GM18499 (cell line): ENCODE data around the gene ATXN7L1.

ENCODE experiments used
- ATAC-seq: cut with Tn5 transposase; IDR thresholded peaks from one replicate; pipeline ENCODE4 v1.9.1; 2021; ENCODE audit warnings: moderate number of reproducible peaks; ENCODE audit not compliant: insufficient read depth, unreplicated experiment

Gene ATXN7L1

GRCh38 chr7:105638334-105638733 lies 238.1 kb downstream of the ATXN7L1 start:
- no peak for ATAC-seq

- ATAC-seq = no peak
These were observed 238.6 kb downstream of the ATXN7L1 start for GRCh38 chr7:105637755-105638154.

- no peak for ATAC-seq
These were observed 239.4 kb downstream of the ATXN7L1 start for GRCh38 chr7:105636982-105637381.

DNA sequence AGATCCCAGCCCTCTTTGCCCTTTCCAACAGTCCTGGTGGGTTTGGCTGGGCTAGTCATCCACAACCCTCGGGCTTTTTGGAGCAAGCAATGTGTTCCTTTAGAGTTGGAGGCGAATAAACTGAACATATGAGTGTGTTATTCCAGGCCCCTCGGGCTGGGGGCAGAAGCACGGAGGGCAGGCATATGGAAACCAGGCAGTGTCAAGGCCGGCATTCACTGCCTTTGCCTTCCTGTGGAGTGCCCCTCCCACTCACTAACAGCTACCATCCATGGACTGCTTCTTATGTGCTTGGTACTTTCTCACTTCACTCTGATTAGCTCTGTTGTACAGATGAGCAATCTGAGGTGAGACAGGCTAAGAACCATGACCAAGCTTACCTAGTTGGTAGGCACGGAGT lies 241.2 kb downstream of the ATXN7L1 start:
- no peak for ATAC-seq

- no peak for ATAC-seq
These were observed 250.4 kb downstream of the ATXN7L1 start for GRCh38 chr7:105625986-105626385.

- ATAC-seq = no peak
These were observed 252.5 kb downstream of the ATXN7L1 start for GRCh38 chr7:105623906-105624305.

DNA sequence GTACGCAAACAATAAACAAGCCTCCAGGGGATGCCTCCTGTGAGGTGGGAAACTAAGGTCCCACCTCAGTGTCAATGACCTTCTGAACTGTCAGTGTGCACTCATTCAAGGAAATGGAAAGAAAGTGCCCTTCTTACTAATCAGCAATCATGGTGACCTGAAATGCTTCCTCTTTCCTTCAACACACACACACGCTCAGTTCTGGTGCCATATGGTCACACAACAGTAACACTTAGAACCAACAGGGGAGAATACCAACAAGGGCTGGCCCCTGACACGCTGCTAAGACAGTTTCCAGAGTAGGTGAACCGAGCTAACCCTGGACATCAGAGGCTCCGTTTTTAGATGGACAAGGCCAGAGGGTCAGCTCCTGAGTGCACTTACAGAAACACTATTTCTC lies 253.0 kb downstream of the ATXN7L1 start:
- no peak for ATAC-seq

GRCh38 chr7:105622106-105622731 lies 254.2 kb downstream of the ATXN7L1 start:
- no peak for ATAC-seq

- no peak for ATAC-seq
These were observed 254.8 kb downstream of the ATXN7L1 start for GRCh38 chr7:105621617-105622016.

DNA sequence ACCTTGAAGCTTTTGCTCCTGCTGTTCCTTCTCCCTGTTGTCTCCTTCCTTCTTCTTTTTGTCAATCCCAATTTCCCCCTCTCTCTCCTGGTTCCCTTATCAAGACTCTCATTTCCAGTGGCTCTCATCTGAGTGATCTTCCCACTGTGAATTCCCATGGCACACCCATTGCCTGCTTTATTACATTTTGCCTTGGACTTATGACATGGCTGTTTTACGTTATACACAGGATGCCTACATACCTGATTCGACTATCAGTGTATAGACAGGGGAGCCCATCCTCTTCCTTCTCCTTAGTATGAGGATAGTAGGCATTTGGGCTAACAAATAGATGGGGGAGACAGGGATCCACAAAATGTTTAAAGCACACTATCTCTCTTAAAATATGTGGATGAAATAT lies 255.2 kb downstream of the ATXN7L1 start:
- ATAC-seq = no peak

- ATAC-seq = no peak
These were observed 256.8 kb downstream of the ATXN7L1 start for GRCh38 chr7:105619590-105619989.

DNA sequence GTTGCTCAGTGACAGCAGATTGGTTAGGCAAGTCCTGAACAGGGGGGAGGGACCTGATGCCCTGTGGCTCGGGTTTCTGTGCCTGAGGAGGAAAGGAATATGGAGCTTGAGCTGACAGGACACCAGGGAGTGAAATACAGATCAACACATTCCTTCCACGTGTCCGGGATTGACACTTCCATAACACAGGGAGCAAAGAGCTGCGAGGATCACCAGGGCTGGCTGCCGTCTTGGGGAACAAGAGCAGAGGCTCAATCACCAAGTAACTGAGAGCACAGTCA lies 258.4 kb downstream of the ATXN7L1 start:
- ATAC-seq = no peak

GRCh38 chr7:105617280-105618015 lies 259.0 kb downstream of the ATXN7L1 start:
- ATAC-seq = no peak

DNA sequence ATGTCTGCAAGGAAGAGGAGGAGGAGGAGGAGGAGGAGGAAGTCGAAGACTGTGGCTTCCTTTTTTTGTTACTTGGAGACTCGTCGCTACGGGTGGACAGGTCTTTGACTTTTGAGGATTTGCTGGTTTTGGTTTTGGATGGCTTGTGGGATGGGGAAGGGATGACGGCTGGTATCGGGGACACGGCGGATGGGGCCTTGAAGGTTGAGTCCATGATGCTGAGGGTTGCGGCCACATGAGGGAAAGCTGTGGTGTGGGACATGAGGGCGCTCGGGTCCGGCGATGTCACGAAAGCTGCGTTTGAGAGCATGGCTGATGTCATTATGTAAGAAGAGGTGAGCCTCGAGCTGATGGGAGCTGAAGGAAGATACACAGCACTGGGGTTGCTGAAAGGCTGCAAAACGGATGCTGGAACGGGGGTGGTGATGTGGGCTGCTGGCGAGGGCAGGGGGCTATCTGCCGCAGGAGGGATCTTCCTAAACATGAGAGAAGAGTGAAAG lies 262.0 kb downstream of the ATXN7L1 start:
- ATAC-seq = no peak

DNA sequence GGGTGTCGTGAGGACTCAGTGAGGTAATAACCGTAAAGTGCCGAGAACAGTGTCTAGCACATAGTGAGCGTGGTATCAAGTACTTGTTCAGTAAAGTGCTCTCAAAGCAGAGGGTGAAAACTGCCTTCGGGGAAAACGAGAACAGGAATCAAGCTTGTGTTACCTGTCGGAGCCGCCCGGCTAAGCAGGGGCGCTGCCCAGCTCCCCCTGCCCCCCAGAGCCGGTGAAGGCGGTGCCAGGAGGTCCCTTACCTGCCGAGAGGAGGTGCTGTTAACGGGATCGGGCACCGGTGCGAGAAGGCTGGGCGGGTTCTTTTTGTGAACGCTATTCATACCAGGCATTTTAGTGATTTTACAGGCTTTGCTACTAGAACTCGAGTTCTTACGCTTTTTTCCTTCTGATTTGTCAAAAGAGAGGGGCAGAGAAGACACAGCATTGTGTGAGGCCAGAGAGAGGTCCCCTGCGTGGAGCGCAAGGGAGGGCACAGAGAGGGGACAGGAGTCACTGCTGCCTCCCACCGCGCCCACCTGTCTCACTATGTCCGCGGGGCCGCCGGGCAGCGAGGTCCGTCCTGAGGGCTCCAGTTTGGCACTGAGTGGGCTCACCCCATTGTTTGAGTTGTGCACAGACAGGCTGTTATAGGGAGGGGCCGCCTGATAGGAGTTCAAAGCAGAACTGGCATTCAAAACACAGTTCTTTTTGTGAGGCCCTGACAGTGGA lies 262.6 kb downstream of the ATXN7L1 start:
- no peak for ATAC-seq

GRCh38 chr7:105612806-105613205 lies 263.6 kb downstream of the ATXN7L1 start:
- ATAC-seq = no peak

GRCh38 chr7:105611856-105612775 lies 264.3 kb downstream of the ATXN7L1 start:
- no peak for ATAC-seq

GRCh38 chr7:105610165-105610930 lies 266.1 kb downstream of the ATXN7L1 start:
- ATAC-seq = no peak
